ENCODE data around the gene TPCN2.

TPCN2 gene

DNA sequence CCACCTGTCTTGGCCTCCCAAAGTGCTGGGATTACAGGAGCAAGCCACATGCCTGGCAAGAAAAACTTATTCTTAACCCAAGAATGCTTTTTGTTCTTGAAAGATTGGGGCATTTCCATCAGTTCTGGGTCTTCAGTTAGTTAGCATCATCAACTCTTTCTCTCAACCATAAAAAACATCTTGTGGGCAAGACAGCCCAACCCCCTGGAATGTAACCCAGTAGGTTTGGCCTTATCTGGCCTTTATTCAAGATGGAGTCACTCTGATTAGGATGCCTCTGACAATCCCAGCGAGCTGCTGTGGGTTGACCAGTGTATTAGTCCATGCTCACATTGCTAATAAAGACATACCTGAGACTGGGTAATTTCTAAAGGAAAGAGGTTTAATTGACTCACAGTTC is 9.2 kb upstream of the TPCN2 start:
- no peak for DNase-seq (ENCODE audit: low read depth)

DNA sequence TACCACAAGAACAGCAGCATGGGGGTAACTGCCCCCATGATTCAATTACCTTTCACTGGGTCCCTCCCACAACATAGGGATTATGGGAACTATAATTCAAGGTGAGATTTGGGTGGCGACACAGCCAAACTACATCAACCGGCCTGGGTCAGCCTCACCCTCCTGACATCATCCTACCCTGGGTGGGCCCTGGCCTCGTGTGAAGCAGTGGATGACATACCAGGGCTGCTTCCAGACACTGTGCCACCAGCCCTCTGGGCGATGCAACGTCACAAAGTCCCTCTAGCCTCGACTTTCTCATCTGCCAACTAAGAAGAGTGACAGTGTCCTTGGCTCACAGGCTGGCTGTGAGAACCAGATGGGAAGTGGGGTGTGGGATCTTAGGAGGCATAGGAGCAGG is 8.7 kb upstream of the TPCN2 start:
- no peak for DNase-seq (ENCODE audit: low read depth)

DNA sequence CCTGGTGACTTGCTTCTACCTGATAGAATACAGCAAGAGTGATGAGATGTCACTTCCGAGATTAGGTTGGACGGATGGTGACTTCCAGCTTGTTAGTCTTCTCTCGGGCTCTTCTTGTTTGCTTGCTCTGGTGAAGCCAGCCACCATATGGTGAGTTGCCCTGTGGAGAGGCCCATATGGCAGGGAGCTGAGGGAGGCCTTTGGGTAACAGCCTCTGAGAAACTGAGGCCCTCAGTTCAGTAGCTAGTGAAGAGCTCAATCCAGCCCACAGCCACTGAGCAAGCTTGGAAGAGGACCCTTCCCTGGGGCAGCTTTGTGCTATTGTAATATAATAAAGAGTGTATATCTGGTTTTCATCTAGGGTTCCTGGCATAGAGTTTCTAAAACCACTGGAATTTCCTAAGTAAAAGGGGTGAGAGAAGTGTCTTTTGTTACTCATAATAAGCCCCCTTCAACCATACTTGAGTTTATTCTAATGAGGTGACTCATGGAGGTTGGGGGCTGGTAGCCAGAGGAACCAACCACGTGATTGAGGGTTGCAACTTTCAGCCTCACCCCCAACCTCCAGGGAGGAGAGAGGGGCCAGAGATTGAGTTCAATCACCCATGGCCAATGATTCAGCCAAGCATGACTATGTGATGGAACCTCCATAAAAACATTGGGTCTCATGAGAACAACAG is 8.0 kb upstream of the TPCN2 start:
- DNase-seq (ENCODE audit: low read depth), result peak; percentile 43

DNA sequence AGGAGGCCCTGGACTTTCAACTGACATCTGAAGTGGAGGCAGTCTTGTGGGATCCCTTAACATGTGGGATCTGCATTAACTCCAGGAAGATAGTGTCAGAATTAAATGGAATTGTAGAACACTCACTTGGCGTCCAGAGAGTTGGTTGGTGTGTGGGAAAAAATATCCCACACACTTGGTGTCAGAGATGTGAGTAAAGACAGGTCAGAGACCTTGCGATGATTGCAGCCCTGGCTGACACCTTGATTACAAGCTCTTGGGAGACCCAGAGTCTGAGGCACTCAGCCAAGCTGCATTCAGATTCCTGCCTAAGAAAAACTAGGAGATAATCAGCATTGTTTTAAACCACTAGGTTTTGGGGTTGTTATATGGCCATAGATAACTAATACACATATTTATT is 7.2 kb upstream of the TPCN2 start:
- no peak for DNase-seq (ENCODE audit: low read depth)

DNA sequence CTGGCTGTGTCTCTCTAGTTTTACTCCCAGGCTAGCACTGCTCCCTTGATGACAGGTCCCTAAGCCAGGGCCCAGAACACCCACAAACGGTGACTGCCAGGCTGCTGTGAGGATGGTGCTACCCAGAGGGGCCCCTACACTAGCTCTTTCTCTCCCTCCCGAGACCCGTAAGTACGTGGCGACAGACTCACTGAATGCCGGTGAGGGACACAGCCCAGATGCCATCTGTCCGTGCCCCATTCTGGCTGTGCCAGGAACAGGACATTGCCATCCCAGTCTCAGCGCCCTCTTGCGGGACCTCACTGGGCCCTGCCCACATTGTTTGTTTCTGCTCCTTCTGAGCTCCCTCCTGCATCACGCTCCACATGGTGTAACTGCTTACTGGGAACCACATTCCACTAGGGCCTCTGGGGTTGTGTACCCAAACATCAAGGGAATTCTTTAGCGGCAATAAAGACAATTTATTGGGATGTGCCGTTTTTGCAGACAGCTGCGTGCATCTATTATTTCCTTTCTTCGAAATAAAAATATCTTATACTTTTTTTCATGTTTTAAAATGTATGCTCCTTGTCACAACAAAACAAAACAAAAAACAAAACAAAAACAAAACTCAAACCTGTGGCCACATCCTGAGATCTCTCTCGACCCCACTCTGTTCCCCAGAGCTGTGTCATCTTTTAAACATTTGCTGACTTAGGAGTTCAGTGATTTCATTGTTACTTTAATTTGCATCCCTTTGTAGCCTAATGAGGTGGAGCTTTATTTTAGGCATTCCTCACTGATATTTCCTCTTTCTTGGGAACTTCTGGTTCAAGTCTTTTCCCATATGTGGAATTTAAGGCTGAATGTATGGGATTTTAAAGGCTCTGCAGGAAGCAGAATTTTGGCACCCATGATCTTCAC is 4.4 kb upstream of the TPCN2 start:
- DNase-seq (ENCODE audit: low read depth), result peak; percentile 75

DNA sequence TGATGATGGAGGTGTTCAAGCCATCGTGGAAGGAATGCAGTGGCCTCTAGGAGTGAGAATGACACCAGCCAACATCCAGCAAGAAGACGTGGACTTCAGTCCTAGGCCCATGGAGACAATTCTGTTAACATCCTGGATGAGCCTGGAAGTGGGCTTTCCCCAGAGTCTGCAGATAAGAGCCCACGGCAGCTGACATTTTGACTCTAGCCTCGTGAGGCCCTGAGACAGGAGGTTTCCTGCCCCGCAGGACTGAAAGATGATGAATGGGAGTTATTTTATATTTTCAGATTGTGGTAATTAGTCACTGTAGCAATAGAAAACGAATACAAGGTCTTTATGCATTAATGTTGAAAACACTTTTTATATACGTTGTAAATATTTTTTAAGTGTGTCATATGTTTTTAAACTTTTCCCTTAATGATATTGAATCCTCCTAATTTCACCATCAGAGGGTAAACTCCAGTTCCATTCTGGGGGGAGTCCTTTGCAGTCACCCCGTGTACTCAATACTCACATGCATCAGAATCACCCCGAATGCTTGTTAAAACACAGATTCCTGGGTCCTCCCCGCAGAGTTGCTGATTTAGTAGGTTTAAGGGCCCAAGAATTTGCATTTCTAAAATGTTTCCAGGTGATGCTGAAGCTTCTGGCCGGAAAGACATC is 570 bp upstream of the TPCN2 start:
- no peak for DNase-seq (ENCODE audit: low read depth)

DNA sequence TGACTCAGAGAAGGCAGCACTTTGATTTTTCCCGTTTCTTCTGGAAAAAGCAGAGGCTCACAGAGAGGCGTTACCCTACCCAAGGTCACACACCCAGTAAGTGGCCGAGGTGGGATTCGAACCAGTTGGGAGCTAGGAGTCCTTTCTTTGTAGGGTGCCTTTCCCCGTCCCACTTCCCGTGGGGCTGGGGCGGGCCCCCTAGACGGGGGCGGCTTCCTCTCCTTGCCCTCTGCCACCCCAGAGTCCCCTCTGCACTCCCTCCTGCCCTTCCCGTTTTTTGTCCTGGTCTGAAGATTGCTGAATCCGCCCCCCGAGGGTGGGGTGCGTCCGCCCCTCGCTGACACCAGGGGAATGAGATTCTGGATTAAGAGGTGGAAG is 747 bp downstream of the TPCN2 start:
- DNase-seq (ENCODE audit: low read depth), result no peak

DNA sequence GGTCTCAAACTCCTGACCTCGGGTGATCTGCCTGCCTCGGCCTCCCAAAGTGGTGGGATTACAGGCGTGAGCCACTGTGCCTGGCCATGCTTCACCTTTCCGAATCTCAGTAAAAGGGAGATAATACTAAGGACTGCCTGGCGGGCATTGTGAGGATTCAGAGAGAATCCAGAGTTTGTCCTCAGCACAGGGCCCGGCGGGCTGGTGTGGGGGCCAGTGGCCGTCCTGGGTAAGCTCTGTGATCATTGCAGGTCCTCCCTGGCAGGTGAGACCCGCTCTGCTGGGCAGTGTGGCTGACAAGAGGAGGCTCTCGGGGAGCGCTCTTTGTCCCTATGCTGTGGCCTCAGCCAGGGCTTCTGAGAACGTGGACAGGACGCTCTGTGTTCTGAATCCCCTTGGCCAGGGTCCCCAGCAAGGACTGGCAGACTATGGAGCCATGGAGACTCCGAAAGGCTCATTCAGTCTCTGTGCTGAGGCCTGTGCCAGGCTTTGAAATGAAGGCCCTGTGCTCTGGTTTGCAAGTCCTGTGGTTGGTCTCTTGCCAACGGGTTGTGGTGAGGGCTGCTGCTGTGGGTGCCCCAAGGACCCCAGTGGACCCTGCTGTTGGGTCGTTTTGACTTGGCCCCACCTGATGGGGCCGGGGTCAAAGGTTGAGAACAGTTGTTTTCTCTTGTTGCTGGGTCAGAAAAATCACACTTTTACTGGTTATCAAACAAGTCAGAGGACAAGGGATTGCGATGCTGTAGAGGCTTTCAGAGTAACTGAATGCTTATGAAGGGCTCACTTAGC is 2.1 kb downstream of the TPCN2 start:
- DNase-seq (ENCODE audit: low read depth), result no peak

DNA sequence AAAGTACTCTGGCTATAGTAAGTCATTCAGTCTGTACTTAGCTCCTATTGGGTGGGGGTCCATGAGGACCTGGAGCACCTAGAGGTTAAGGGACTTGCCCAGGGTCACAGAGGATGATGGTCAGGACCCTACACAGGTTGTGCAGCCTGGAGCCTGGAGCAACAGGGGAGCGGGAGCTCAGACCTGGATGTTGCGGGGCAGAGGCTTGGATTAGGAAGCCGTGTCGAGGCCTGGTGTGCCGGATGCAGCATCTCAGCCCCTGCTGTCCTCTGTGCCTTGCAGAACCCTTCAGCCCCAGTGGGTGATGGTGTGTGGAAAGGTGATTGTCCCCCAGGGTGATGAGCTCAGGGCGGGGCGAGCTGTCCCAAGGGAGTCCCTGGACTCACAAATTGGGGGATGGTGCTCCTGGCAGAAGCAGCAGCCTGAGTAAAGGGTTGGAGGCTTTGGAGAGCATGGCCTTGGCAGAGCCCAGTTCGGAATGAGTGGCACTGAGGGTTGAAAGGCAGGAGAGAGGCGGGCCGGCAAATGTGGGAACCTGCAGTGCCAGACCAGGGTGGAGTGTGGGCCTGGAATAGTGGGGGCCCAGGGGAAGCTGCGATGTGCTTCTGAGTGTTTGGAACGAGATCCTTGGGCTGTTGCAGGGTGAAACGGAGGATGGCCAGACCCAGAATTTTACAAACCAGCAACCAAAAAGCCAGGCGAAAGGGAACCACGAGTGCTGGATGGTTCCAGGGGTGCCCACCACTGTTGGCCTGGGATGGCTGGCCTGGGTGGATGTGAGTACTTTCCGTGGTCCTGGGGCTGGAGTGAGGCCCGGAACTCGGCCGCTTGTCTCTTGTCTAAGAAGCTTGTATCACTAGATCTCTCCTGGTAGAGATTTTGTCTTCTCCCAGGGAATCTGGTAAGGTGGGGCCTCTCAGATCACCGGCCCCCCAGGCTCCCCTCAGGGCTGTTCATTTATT is 2.9 kb downstream of the TPCN2 start:
- no peak for DNase-seq (ENCODE audit: low read depth)

DNA sequence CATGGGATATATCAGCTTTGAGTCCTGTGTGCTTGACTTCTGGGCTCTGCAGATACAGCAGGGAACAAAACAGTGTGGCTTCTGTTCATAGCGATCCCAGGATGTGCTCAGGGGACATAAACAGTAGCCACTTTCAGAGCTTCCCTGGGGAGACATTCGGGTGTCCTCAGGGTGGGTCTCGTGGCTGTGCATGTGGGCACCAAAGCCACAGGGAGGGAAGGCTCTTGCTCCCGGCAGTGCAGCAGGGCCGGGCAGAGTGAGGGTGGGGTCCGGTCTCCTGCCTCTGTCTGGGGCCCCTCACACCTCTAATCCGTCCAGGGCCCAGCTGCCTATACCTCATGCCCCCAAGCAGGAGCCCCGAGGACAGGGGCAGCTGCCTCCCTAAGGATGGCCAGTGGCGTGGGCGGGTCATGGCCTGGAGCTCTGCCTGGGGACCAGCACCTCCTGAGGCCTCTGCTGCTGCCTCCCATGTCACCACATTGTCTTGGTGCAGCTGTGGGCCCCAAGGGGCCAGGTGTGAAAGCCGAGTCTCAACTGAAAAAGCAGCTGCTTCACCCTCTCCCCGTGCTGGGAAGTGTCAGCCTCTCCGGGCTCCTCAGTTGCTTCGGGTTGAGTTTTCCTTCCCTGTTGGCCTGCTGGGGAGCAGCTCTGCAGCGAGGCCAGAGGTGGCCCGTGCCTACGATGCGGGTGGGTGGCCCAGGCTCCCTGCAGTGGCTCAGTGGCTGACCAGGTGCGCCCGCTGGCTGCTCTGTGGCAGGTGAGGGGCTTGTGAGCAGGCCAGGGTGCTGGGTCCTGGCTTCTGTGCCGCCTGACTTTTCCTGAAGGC is 3.8 kb downstream of the TPCN2 start:
- DNase-seq (ENCODE audit: low read depth), result no peak

DNA sequence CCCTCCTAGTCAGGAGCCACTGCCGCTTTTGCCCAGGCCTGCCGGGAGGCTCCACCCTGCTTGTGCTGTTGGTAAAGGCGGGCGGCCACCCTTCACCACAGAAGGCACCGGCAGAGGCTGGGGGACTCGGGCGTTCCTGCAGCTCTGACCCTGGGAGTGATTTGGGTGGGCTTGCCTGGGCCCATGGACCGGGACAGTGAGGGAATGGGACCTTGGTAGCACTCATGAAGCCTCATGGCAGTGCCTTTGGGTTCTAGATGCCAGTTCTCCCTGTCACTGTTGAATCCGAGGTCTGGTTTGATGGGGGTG is 4.4 kb downstream of the TPCN2 start:
- DNase-seq (ENCODE audit: low read depth), result no peak

DNA sequence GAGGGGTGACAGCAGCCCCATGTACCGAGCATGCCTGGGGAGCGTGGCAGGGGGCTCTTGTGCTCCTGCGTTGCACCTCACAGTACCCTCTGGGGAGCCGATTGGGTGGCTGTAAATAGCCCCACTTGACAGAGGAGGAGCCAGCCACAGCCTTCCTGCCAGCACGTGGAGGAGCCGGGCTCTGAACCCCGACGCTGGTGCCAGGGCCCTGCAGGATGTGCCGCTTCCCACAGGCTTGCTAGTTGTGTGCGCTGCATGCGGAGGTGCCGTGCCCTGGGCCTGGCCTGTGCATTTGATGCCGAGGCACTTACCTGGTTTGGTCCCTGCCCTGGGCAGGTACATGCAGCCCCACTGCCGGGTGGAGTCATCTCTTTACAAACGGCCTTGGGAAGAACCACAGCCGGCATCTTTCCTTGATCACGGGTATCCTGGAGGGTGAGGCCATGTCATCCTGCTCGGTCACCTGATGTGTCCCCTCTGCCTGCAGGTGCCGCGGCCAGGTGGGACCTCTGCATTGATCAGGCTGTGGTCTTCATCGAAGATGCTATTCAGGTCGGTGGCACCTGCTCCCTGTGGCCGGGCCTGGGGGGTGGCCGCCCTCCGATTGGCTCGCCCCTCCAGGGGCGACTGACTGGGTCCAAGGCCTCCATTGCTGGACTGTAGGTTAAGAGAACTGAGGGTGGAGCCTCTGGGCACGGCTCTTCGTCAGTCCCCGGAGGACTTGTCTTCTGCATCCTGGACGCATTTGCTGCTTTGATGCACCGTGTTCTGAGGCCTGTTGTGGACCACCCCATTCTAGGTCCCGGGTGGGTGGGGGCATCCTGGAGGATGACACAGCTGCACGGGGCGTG is 5.0 kb downstream of the TPCN2 start:
- DNase-seq (ENCODE audit: low read depth), result no peak

DNA sequence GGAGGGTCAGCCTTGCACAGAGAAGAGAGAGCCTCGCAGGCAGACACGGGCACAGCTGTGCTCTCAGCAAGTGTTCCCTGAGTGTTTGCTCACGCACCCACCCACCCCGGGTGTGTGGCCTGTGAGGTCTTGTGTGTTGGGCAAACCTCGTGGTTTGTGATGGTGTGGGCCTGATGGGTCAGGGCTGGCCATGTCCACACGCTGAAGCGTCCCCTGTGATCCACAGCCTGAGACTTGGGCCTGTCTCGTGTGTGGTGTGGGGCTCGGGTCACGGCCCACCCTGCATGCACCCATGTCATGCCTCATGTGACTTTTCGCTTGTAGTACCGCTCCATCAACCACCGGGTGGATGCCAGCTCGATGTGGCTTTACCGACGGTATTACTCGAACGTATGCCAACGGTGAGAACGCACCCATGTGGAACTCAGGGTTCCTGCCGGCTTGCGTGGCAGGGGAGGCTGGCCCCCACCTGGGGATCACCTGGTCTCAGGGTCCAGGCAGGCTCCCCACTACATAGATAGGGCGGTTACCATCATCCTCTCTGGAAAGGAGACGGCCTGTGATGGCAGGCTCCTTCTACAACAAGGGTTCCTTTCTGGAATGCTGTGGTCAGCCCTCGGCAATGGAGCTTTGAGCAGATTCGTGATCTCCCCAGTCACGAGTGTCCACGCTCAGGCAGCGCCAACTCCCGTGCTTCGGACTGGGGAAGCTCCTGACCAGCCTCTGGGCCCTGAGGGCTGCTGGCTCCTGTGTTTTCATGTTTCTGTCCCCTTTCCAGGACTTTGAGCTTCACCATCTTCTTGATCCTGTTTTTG is 5.9 kb downstream of the TPCN2 start:
- DNase-seq (ENCODE audit: low read depth), result no peak

DNA sequence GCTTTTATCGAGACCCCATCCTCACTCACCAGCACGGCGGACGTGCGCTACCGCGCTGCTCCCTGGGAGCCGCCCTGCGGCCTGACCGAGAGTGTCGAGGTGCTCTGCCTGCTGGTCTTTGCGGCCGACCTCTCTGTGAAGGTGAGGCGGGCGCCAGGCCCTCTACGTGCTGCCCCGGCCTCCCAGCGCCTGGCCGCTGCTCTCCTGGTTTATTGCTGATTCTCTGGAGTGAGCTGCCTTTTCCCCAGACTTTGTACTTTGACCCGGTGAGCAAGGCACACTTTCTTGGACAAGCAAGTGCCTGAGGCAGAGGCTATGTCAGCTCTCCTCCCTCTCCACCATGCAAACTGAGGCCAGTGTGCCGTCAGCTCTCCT is 6.5 kb downstream of the TPCN2 start:
- no peak for DNase-seq (ENCODE audit: low read depth)

DNA sequence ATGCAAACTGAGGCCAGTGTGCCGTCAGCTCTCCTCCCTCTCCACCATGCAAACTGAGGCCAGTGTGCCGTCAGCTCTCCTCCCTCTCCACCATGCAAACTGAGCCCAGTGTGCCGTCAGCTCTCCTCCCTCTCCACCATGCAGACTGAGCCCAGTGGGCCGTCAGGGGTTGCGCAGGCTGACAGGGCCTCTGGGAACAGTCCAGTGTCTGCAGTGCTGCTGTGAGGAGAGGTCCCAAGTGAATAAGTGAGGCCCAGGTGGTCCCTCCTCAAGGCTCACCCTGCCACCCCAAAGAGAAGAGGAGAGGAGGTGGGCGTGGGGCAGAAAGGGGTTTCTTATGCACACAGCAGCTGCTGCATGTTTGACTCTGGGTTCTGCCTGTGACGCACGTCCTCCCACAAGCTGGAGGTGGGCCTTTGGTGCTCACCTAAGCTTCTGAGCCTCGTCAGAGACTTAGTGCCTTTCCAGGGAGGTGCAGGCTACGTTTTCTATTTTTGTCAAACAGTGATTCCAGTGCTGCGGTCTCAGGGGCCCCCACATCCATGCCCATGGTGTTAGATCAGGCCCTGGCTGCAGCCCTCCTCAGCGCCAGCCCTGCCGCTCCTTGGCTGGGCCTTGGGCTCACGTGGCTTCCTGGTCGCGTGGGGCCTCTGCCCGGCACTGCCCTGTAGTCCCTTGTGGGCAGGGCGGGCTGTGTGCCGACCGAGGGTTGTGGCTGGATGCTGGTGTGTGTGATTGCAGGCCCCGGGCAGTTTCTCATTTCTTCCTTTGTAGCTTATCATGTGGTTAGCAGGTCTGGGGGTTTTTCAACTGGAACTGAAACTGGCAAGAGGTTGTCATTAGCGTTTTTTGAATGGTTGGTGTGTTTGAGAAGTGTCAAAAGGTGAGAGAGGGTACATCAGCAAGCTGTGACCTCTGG is 7.1 kb downstream of the TPCN2 start:
- no peak for DNase-seq (ENCODE audit: low read depth)

DNA sequence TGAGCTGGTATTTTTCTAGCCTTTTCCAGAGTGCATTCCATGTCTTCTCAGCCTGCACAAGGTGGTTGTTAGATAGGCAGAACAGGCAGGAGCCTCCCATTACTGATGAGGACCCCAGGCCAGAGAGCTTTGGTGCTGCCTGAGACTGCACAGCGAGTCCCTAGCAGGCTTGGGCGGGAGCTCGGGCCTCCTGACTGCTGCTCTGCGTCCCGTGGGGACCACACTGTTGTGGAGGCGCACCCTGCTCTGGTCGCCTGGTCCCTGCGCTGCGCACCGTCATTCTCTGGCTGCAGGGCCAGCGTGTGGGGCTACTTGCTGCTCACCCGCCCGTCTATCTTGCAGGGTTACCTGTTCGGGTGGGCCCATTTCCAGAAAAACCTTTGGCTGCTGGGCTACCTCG is 8.5 kb downstream of the TPCN2 start:
- no peak for DNase-seq (ENCODE audit: low read depth)

DNA sequence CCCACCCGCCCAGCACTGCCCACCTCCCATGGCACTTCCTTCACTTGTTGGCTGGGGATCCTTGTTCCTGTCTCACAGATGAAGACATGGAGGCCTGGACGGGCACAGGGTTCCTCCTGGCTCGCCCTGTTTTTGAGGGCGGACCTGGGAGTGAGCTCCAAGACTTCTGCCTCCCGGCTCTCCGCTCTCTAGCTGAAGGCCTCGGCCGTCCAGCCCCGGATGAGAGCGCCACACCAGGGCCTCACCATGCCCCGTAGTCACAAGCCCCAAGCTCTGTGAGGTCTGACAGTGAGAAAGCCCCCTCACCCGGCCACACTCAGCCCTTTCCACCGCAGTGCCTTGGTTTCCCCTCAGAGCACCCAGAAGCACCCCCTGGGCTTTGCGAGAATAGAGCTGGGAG is 9.1 kb downstream of the TPCN2 start:
- DNase-seq (ENCODE audit: low read depth), result no peak

Measured in GM04504 (cell line).